Tibial nerve (tissue), 4 donors: Measurements from ENCODE around the gene NRXN3.

Experiments used
- CTCF ChIP-seq, 5 experiments: fragments of 200-600 bp in 3 of 5; fragments of 450-650 bp in 2 of 5; sonication (generic) in 3 of 5; IDR thresholded peaks; one replicate each; pipeline ENCODE4 v1.5.1; 2016 to 2019; ENCODE audit warnings: antibody characterized with exemption in 5 of 5, mild to moderate bottlenecking in 3 of 5, moderate library complexity in 2 of 5
- EP300 ChIP-seq, 2 donors: sonication (generic); formaldehyde crosslinking; IDR thresholded peaks; one replicate each; pipeline ENCODE4 v1.6.1; 2017; ENCODE audit warnings: antibody characterized with exemption in 2 of 2, mild to moderate bottlenecking in 1 of 2

- TF ChIP-seq EP300 (IDR thresholded peaks at IDR 0.05) (no peak), CTCF (IDR thresholded peaks at IDR 0.05) (no peak)
Observed at GRCh38 chr14:79554816-79555215, 1384.6 kb downstream of the NRXN3 start.
